Measurements from ENCODE around the gene INTS2. TPM values are rescaled to one million over a fixed set of nuclear protein-coding genes. Genes with fewer than 3 reads are reported as not detected.

INTS2 gene
- total RNA-seq, 1 experiment from 2014 or later = 17.5 TPM

DNA sequence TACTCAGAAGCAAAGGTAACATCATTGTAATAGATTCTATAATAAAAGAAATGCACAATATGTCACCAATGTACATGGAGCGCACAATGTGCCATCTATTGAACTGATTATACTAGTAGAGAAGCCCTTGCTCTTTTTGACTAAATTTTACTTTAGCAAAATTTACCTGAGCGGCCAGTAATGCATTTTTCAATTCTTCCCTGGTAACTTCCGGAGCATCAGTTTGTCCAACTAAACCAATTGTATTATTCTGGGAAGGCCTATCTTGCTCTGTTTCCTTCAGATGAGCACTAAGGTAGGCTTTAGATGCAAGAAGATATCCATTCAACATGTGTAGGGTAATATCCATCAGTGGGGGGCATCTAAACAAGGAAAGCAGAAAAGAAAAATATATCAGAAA is 55.7 kb downstream of the INTS2 start:
- BruUV-seq (replicated peaks) = no TSS peak
- H2AFZ ChIP-seq = no peak overlapping the region
- H3K9me3 ChIP-seq (ENCODE audit: insufficient read depth, low read depth) = no peaks in the 10 kb centered on the region
- ChIA-PET POLR2A (ENCODE audit: unreplicated experiment) (interaction anchor here (0.7 kb wide), 1 partner anchor 164 kb away, joined by 5 read pairs; no protein-coding TSS in a partner anchor), CTCF (no interaction called here)
- no peaks in the 10 kb centered on the region for H3K4me1 ChIP-seq (replicated peaks; ENCODE audit: insufficient read depth)
- H3K4me2 ChIP-seq = no peak overlapping the region
- H3K9me2 ChIP-seq (ENCODE audit: insufficient read depth) = no peaks in the 10 kb centered on the region
- TF ChIP-seq, protein P1, sequence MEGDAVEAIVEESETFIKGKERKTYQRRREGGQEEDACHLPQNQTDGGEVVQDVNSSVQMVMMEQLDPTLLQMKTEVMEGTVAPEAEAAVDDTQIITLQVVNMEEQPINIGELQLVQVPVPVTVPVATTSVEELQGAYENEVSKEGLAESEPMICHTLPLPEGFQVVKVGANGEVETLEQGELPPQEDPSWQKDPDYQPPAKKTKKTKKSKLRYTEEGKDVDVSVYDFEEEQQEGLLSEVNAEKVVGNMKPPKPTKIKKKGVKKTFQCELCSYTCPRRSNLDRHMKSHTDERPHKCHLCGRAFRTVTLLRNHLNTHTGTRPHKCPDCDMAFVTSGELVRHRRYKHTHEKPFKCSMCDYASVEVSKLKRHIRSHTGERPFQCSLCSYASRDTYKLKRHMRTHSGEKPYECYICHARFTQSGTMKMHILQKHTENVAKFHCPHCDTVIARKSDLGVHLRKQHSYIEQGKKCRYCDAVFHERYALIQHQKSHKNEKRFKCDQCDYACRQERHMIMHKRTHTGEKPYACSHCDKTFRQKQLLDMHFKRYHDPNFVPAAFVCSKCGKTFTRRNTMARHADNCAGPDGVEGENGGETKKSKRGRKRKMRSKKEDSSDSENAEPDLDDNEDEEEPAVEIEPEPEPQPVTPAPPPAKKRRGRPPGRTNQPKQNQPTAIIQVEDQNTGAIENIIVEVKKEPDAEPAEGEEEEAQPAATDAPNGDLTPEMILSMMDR (conservative IDR thresholded peaks at IDR 0.05) = no peak
- TF ChIP-seq EZH2 (IDR thresholded peaks at IDR 0.05; ENCODE audit: low read depth) = no peak
- peaks cover 3% of the 10 kb centered on the region; the same call in 1 of the 2 replicates for H3F3A ChIP-seq (ENCODE audit: insufficient read depth, low read depth)
- no peaks in the 10 kb centered on the region for H4K20me1 ChIP-seq (ENCODE audit: insufficient read depth)
- H3K27me3 ChIP-seq (ENCODE audit: insufficient read depth, low read depth) = no peaks in the 10 kb centered on the region
- H3K27ac ChIP-seq = no peak overlapping the region
- H3K4me3 ChIP-seq = no peak overlapping the region
- H3K79me2 ChIP-seq (ENCODE audit: low read depth) = no peaks in the 10 kb centered on the region
- intact Hi-C loops (cut with micrococcal nuclease; ENCODE audit: unreplicated experiment) = no loop called here
- DNase-seq = no peak
- H3K36me3 ChIP-seq (ENCODE audit: low read depth) = peaks cover 35% of the 10 kb centered on the region

DNA sequence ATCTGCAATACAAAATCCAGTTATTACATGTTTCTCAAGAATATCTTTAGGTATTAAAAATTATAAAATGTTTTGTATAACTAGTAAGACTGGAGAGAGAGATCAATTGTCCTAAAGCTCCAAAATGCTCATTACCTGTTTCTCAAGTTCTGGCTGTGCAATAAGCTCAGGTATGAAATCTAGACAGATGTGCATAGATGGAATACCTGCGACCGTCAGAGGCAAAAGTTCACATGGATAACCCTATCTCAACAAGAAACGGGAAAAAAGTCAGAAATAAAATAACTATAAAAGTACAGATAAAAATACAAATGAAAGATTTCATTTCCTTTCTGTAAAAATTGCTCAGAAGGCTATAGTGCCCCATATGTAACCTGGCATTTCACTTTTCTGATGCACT is 58.6 kb downstream of the INTS2 start:
- no peak for DNase-seq
- H4K20me1 ChIP-seq (ENCODE audit: insufficient read depth) = no peaks in the 10 kb centered on the region
- no peaks in the 10 kb centered on the region for H3K9me3 ChIP-seq (ENCODE audit: insufficient read depth, low read depth)
- H3K4me2 ChIP-seq = no peak overlapping the region
- no peak overlapping the region for H3K27ac ChIP-seq
- ChIA-PET CTCF (no interaction called here), POLR2A (ENCODE audit: unreplicated experiment) (no interaction called here)
- H3K79me2 ChIP-seq (ENCODE audit: low read depth) = no peaks in the 10 kb centered on the region
- H3K4me1 ChIP-seq (replicated peaks; ENCODE audit: insufficient read depth) = peaks cover 5% of the 10 kb centered on the region
- peaks cover 21% of the 10 kb centered on the region; the same call in 1 of the 2 replicates for H3K36me3 ChIP-seq (ENCODE audit: low read depth)
- H2AFZ ChIP-seq = no peak overlapping the region
- TF ChIP-seq EZH2 (IDR thresholded peaks at IDR 0.05; ENCODE audit: low read depth) = no peak
- TF ChIP-seq, protein P1 (conservative IDR thresholded peaks at IDR 0.05) = no peak
- H3K4me3 ChIP-seq = no peak overlapping the region
- H3K27me3 ChIP-seq (ENCODE audit: insufficient read depth, low read depth) = no peaks in the 10 kb centered on the region
- peaks cover 13% of the 10 kb centered on the region for H3F3A ChIP-seq (ENCODE audit: insufficient read depth, low read depth)
- no TSS peak for BruUV-seq (replicated peaks)
- no peaks in the 10 kb centered on the region for H3K9me2 ChIP-seq (ENCODE audit: insufficient read depth)
- intact Hi-C loops (cut with micrococcal nuclease; ENCODE audit: unreplicated experiment) = loop anchor here (10.0 kb wide), 1 partner anchor 196 kb away; the partner anchor contains the start of gene MED13

DNA sequence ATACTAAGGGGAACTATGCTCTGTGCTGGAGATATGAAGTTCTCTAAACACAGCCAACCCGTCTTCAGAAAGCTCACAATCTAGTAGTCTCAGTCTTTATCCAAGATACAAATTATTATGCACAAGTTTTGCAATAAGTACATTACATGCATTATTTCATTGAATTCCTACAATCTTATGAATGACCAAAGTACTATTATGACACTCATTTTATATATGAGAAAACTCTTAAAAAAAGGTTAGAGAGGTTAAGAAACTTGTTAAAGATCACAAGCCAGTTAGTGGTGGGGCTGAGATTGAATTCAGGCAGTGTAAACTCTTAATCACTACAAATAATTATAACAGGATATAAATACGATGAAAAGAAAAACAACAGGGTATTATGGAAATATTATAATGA is 59.7 kb downstream of the INTS2 start:
- H3K9me2 ChIP-seq (ENCODE audit: insufficient read depth) = no peaks in the 10 kb centered on the region
- H3K27me3 ChIP-seq (ENCODE audit: insufficient read depth, low read depth) = no peaks in the 10 kb centered on the region
- BruUV-seq (replicated peaks) = no TSS peak
- no peak overlapping the region for H2AFZ ChIP-seq
- peaks cover 7% of the 10 kb centered on the region for H3K4me1 ChIP-seq (replicated peaks; ENCODE audit: insufficient read depth)
- H3K9me3 ChIP-seq (ENCODE audit: insufficient read depth, low read depth) = no peaks in the 10 kb centered on the region
- H4K20me1 ChIP-seq (ENCODE audit: insufficient read depth) = no peaks in the 10 kb centered on the region
- H3K79me2 ChIP-seq (ENCODE audit: low read depth) = no peaks in the 10 kb centered on the region
- H3K4me3 ChIP-seq = no peak overlapping the region
- intact Hi-C loops (cut with micrococcal nuclease; ENCODE audit: unreplicated experiment) = loop anchor here (10.0 kb wide), 1 partner anchor 197 kb away; the partner anchor contains the start of gene MED13
- CTCF ChIA-PET = no interaction called here
- no peak overlapping the region for H3K27ac ChIP-seq
- POLR2A ChIA-PET (ENCODE audit: unreplicated experiment) = no interaction called here
- H3K36me3 ChIP-seq (ENCODE audit: low read depth) = 0 out of 2 replicates have a peak, but pooled peaks cover 20% of the 10 kb centered on the region
- TF ChIP-seq, protein P1 (conservative IDR thresholded peaks at IDR 0.05) = no peak
- TF ChIP-seq EZH2 (IDR thresholded peaks at IDR 0.05; ENCODE audit: low read depth) = no peak
- no peak for DNase-seq
- peaks cover 21% of the 10 kb centered on the region for H3F3A ChIP-seq (ENCODE audit: insufficient read depth, low read depth)
- no peak overlapping the region for H3K4me2 ChIP-seq

Measured in PC-9 (cell line).